HCT116 (cell line): ENCODE data around the gene STXBP5L.

Experiments
- CTCF ChIP-seq, 3 experiments: fragments of 200-600 bp in 1 of 3; sonication (generic) in 1 of 3; IDR thresholded peaks in 2 of 3; conservative IDR thresholded peaks in 1 of 3; 2 replicates each; pipeline ENCODE4 v1.5.1; 2012 to 2017; ENCODE audit warnings: low read depth in 2 of 3, low read length in 2 of 3, antibody characterized with exemption in 1 of 3, borderline replicate concordance in 1 of 3, control low read depth in 1 of 3, mild to moderate bottlenecking in 1 of 3, mixed read lengths in 1 of 3, mixed run types in 1 of 3, moderate library complexity in 1 of 3; ENCODE audit not compliant: insufficient read depth in 1 of 3
- EZH2phosphoT487 ChIP-seq: fragments of 200-600 bp; IDR thresholded peaks from 2 replicates; pipeline ENCODE4 v1.6.1; 2018; ENCODE audit warnings: antibody characterized with exemption, borderline replicate concordance
- POLR2AphosphoS5 ChIP-seq: IDR thresholded peaks from 2 replicates; pipeline ENCODE4 v1.6.1; 2011; ENCODE audit warnings: mild to moderate bottlenecking, low read depth, low read length, moderate library complexity
- SIN3A ChIP-seq: IDR thresholded peaks from 2 replicates; pipeline ENCODE4 v1.6.1; 2012; ENCODE audit warnings: low read depth
- SP1 ChIP-seq: IDR thresholded peaks from 2 replicates; pipeline ENCODE4 v1.6.1; 2012; ENCODE audit warnings: low read depth

DNA sequence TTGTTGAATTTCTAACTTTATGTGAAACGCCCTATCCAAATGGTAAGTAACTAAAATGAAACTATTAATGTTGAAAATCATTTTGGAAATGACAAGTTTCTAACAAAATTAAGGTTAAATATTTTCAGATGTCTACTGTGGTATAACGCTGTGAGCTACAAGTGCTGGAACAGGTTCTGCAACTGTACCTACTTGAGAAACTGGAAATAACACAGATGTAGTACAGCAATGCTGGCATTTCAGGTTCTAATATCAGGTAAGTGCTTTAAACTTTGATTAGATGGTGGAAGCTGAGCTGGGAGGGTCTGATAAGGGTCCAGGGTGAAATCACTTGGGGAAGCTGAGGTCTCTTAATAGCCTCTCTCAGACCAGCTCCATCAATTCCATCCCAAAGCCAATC lies 315.1 kb downstream of the STXBP5L start:
- TF ChIP-seq POLR2AphosphoS5 (no peak), SP1 (no peak), CTCF (IDR thresholded peaks at IDR 0.05 in 2 of 3, conservative IDR thresholded peaks at IDR 0.05 in 1 of 3; ENCODE audit: borderline replicate concordance in 1 of 3, insufficient read depth in 1 of 3, low read depth in 2 of 3, low read length in 2 of 3) (no peak), SIN3A (no peak), EZH2phosphoT487 (no peak)
